Cardiac muscle cell (in vitro differentiated cells and primary cell): Measurements from ENCODE around the gene EHD4. TPM values are rescaled to one million over a fixed set of nuclear protein-coding genes. Genes with fewer than 3 reads are reported as not detected.

Experiments
- DNase-seq, 2 donors: peaks; one replicate each; pipeline versions ENCODE4 v3.0.0 to v3.0.0-alpha.2; 2010 to 2017; ENCODE audit warnings: low read depth in 1 of 2, low spot score in 1 of 2
- H3K27ac ChIP-seq: fragments of 200-600 bp; sonication (generic); 2 replicates; pipeline ENCODE4 v1.5.1; 2016
- H3K27me3 ChIP-seq: fragments of 200-600 bp; sonication (generic); 2 replicates; pipeline ENCODE4 v1.6.0; 2016; ENCODE audit warnings: control low read depth
- H3K36me3 ChIP-seq: fragments of 200-600 bp; sonication (generic); 2 replicates; pipeline ENCODE4 v1.5.1; 2016; ENCODE audit warnings: control low read depth
- H3K4me1 ChIP-seq: fragments of 200-600 bp; sonication (generic); 2 replicates; pipeline ENCODE4 v1.8.1; 2017; ENCODE audit warnings: low read depth, mild to moderate bottlenecking, mixed run types
- H3K4me3 ChIP-seq: fragments of 200-600 bp; sonication (generic); 2 replicates; pipeline ENCODE4 v1.5.1; 2016; ENCODE audit warnings: mild to moderate bottlenecking
- H3K9me3 ChIP-seq: fragments of 200-600 bp; sonication (generic); 2 replicates; pipeline ENCODE4 v1.5.1; 2017; ENCODE audit warnings: low read depth, mild to moderate bottlenecking, control low read depth
- CTCF ChIP-seq: IDR thresholded peaks from 2 replicates; pipeline ENCODE4 v1.5.1; 2012; ENCODE audit warnings: low read depth, mild to moderate bottlenecking, low read length
- polyA plus RNA-seq: library from polyadenylated mRNA; unstranded; fragments of >200 nt; fragmentation: Nextera tagmentation; extraction: Ambion mirVana; gene quantifications from 2 replicates; pipeline ENCODE4 v1.2.1, GENCODE V29; 2016
- total RNA-seq: library from RNA; depleted of rRNA; stranded (reverse); fragments of >200 nt; gene quantifications from 2 replicates; pipeline ENCODE4 v1.2.3, GENCODE V29; 2016

The EHD4 gene
- total and polyA plus RNA-seq, 2 experiments from 2014 or later, result 47.4 to 56.4 TPM

DNA sequence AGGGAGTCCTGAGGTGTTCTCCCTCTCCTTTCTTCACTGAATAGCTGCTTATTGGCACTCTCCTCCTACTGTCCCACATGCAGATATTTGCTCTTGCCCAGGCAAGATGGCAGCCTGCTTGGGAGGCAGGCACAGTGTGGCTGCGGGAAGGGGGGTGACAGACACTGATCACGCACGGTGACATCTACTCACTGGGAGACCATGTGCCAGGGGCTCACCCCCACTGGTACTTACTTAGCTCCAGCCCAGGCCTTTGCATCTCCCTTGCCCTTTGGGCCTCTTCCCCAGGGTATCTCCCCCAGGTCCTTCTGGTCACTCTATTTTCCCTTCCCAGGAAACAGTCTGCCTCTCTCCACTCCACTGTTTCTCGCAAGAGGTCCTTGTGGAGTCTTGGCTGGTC, 42.0 kb upstream of the EHD4 start:
- Histone ChIP-seq H3K27me3 (no peaks in the 10 kb centered on the region), H3K9me3 (no peaks in the 10 kb centered on the region), H3K27ac (no peak overlapping the region), H3K4me3 (no peak overlapping the region), H3K4me1 (peaks cover 11% of the 10 kb centered on the region), H3K36me3 (no peaks in the 10 kb centered on the region)
- TF ChIP-seq CTCF, result no peak
- DNase-seq, result no peak

GRCh38 chr15:42012928-42013482, 40.6 kb upstream of the EHD4 start:
- no peak for DNase-seq
- Histone ChIP-seq H3K27me3 (no peaks in the 10 kb centered on the region), H3K36me3 (no peaks in the 10 kb centered on the region), H3K4me3 (no peak overlapping the region), H3K4me1 (peaks cover 4% of the 10 kb centered on the region), H3K27ac (no peak overlapping the region), H3K9me3 (no peaks in the 10 kb centered on the region)
- TF ChIP-seq CTCF, result no peak

- Histone ChIP-seq H3K36me3 (no peaks in the 10 kb centered on the region), H3K27me3 (no peaks in the 10 kb centered on the region), H3K9me3 (no peaks in the 10 kb centered on the region), H3K27ac (no peak overlapping the region), H3K4me1 (peaks cover 4% of the 10 kb centered on the region), H3K4me3 (no peak overlapping the region)
- TF ChIP-seq CTCF, result no peak
- DNase-seq, result no peak
Measured at GRCh38 chr15:42012241-42012640, 39.9 kb upstream of the EHD4 start.

- H3K27me3 ChIP-seq, result no peaks in the 10 kb centered on the region
- no peak overlapping the region for H3K4me3 ChIP-seq
- no peaks in the 10 kb centered on the region for H3K9me3 ChIP-seq
- no peaks in the 10 kb centered on the region for H3K36me3 ChIP-seq
- TF ChIP-seq CTCF, result no peak
- no peak overlapping the region for H3K27ac ChIP-seq
- H3K4me1 ChIP-seq, result peaks cover 4% of the 10 kb centered on the region
- no peak for DNase-seq
Measured at GRCh38 chr15:42011074-42011473, 38.7 kb upstream of the EHD4 start.

DNA sequence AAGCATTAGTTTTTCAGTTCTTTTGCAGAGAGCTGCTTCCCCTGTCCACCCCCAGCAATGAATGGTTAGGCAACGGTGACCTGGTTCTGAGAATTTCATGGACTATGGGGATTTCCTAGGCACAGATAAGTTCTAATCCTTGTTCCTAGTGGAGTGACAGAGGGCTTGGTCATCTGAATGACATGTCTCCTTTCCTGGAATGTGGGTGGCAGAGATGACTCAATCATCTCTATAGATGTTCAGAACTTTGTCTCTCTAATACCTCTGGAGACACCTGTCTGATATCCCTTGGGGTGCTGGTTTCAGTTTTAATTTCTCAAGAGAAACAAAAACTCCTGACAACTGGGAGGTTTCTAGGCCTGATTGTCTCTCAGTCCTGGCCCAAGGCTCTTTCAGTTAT, 38.1 kb upstream of the EHD4 start:
- H3K27me3 ChIP-seq, result no peaks in the 10 kb centered on the region
- H3K4me3 ChIP-seq, result no peak overlapping the region
- TF ChIP-seq CTCF, result no peak
- no peaks in the 10 kb centered on the region for H3K36me3 ChIP-seq
- no peak overlapping the region for H3K27ac ChIP-seq
- no peaks in the 10 kb centered on the region for H3K9me3 ChIP-seq
- peaks cover 4% of the 10 kb centered on the region for H3K4me1 ChIP-seq
- no peak for DNase-seq

DNA sequence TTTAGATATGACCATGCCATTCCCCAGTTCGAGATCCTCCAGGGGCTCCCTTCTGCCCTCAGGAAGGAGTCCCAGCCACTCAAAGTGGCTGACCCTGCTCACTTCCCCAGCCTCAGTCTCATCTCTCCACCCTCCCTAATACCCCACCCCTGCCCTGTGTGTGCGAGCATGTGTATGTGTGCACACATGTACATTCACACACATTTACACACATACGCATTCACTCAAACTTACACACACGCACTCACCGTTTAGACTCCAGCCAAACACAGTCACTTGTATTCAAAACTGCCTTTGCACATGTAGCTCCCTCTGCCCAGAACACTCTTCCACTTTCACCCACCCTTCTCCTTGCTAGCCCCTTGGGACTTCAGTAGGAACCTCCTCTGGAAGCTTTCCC, 37.1 kb upstream of the EHD4 start:
- Histone ChIP-seq H3K4me3 (no peak overlapping the region), H3K27me3 (no peaks in the 10 kb centered on the region), H3K27ac (no peak overlapping the region), H3K36me3 (no peaks in the 10 kb centered on the region), H3K9me3 (no peaks in the 10 kb centered on the region), H3K4me1 (peaks cover 4% of the 10 kb centered on the region)
- DNase-seq, result no peak
- TF ChIP-seq CTCF, result no peak
